Stimulated activated CD4-positive, alpha-beta T cell treated with anti-CD3 and anti-CD28 coated beads, Interleukin-12 subunit alpha, Interleukin-12 subunit beta, amount 100 ng/mL, for 4 hours (primary cell): ENCODE measurements around the gene KCNH1.

Source experiments
- DNase-seq: peaks from one replicate; pipeline ENCODE4 v3.0.0-alpha.2; 2020

Gene KCNH1

GRCh38 chr1:210748796-210749195 lies 385.2 kb downstream of the KCNH1 start:
- no peak for DNase-seq

- DNase-seq: no peak
Measured at GRCh38 chr1:210747890-210748289, 386.1 kb downstream of the KCNH1 start.

- DNase-seq: no peak
Measured at GRCh38 chr1:210747112-210747511, 386.8 kb downstream of the KCNH1 start.

GRCh38 chr1:210746024-210746731 lies 387.8 kb downstream of the KCNH1 start:
- no peak for DNase-seq

DNA sequence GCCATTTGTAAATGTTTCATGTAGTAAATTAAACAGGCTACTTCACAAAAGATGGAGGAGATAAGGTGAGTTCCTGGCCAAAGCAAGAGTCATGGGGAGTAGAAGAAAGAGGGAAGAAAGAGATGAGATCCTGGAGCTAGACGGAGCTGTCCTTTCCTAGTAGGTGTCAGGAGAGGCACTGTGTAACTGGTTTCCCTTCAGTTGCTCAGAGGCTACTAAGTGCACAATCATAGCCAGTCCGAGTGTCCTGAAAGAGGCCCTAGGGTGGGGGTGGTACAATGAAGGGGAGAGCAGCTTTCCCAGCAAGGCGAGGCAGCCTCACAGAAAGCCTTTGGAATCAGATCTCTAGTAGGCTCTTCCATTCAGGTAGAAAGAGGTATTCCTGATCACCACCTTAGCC lies 390.9 kb downstream of the KCNH1 start:
- DNase-seq: no peak

GRCh38 chr1:210741564-210741963 lies 392.4 kb downstream of the KCNH1 start:
- no peak for DNase-seq

DNA sequence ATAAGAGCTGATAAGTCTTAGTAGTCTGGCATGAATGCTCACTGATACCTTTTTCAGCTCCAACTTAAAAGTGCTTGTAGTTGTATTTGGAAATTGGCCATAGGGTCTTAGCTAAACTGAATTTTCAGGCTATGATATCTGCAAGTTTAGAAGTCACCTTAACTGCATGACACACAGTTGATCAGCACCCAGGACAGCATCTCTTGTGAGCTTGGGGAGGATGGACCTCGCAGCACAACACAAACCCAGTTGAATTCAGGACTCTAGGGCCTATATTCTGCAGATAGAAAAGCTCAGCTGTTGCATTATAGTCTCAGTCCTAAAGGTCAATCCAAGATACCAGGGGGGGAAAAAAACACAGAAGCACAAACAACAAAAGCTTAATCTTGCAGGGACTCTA lies 394.3 kb downstream of the KCNH1 start:
- DNase-seq: no peak

DNA sequence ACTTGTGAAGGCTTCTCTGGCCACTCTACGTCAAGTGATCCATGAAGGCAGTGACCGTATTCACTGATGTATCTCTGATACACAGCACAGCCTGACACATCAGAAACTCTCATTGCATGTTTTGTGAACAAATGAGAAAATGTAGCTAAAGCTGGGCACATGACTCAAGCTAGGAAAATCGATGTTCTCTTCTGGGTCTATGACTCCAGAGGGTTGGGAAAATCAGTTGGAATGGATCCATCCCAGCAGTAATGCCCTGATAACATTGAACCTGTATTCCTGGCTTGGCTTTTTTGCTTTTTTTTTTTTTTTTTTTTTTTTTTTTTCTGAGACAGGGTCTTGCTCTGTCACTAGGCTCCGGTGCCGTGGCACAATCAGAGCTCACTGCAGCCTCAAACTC lies 395.7 kb downstream of the KCNH1 start:
- DNase-seq: no peak

DNA sequence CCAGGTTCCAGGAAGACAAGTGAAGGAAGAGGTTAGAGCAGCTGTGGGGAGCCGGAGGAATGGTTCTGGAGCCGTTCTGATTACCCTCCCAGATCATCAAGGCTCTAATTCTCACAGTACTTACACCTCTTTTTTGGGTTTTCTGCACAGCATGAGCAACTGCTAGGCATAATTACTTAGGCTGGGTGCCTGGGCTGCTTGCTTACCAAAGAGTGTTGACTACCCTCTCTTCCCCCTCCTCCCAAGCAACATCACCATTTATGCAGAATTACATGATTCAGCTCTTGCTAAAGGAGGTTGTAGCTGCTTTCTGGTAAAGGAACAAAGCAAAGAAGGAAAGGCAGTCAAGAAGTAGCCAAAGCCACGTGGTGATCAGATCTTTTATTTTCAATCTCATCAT lies 397.2 kb downstream of the KCNH1 start:
- no peak for DNase-seq

DNA sequence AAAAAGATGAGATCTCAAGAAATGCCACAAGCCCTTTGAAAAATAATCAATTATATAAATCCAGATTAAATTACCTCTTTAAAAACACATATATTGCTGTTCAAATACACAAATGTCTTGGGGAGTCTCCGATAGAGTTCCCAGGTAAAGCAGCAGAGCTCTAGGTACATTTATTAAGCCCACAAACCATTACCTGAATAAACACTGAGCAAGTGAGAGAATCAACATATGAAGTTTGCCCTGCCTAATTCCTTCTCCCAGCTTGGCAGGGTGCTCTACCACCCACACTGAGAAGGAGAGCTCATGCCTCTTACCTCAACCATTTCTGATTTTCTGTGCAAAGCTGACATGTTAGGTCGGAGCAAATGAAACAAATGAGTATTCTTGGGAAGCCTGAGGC lies 402.4 kb downstream of the KCNH1 start:
- no peak for DNase-seq

GRCh38 chr1:210731193-210731592 lies 402.8 kb downstream of the KCNH1 start:
- no peak for DNase-seq

DNA sequence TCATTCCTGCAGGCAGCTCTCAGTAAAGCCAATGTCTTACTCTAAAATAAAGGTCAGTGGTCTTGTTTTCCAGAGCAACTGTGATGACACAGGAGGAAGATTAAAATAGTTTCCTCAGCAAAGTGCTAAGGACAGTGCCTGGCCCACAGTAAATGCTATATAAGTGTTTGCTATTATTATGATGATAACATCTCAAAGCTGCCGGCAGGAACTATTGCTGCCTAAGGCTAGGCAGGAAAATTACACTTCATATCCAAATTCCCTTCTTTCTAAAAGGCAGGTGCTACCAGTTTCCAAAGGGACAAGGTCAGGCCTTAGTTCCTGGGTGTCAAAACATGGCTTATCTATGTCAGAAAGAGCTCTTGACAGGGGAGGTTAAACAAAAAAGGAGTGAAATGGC lies 403.9 kb downstream of the KCNH1 start:
- DNase-seq: no peak

GRCh38 chr1:210728437-210729149 lies 405.4 kb downstream of the KCNH1 start:
- DNase-seq: no peak

DNA sequence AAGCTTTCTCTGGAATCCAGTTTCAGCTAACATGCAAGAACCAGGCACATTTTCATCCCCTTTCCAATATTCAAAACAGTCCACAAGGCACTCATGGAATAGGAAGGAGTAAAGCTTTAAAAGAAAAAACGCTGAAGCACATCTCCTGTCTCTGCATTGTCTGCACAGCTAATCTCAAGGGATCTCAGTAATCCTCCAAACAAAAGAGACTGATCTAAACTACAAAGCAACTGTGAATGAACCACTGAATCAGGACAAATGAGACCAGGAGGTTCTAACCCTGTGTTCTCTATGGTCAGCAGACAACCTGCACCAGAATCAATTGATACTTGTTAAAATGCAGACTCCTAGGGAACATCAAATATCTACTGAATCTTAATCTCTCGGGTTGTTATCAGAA lies 406.2 kb downstream of the KCNH1 start:
- DNase-seq: no peak

- no peak for DNase-seq
Measured at GRCh38 chr1:210726621-210727020, 407.3 kb downstream of the KCNH1 start.

DNA sequence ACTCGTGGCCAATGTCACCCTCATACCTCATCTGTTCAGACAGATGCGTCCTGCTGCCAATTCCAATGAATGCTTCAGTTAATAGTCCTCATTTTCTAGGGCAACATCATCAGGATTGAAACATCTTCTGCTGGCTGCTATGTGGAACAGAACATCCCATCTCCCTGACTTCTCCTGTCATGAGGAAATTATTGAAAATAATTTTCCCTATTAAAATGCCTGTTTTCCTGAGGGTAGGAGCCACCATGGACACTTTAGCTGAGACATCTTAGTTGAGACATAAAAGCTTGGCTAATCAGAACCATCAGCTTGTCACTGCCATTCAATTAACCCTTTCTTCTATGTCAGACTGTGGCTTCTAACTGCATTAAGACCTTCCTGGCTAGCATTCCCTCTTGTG lies 409.2 kb downstream of the KCNH1 start:
- DNase-seq: no peak

GRCh38 chr1:210723646-210724045 lies 410.3 kb downstream of the KCNH1 start:
- no peak for DNase-seq

GRCh38 chr1:210722410-210723081 lies 411.4 kb downstream of the KCNH1 start:
- no peak for DNase-seq

DNA sequence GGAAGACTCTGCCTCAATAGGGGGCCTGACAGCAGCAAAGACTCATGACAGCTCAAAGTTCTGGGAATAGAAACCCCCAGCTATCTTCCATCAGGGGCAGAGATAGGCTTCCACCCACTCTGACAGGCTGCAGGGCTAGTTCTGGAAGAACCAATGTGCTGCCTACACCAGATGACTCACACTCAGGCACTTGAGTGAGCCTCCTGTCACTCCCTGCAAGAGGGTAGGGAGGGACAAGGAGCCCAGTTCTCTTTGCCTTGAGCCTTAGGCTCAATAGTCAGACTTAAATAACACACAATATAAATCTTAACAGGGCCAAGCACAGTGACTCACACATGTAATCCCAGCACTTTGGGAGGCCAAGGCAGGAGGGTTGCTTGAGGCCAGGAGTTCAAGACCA lies 418.9 kb downstream of the KCNH1 start:
- no peak for DNase-seq

DNA sequence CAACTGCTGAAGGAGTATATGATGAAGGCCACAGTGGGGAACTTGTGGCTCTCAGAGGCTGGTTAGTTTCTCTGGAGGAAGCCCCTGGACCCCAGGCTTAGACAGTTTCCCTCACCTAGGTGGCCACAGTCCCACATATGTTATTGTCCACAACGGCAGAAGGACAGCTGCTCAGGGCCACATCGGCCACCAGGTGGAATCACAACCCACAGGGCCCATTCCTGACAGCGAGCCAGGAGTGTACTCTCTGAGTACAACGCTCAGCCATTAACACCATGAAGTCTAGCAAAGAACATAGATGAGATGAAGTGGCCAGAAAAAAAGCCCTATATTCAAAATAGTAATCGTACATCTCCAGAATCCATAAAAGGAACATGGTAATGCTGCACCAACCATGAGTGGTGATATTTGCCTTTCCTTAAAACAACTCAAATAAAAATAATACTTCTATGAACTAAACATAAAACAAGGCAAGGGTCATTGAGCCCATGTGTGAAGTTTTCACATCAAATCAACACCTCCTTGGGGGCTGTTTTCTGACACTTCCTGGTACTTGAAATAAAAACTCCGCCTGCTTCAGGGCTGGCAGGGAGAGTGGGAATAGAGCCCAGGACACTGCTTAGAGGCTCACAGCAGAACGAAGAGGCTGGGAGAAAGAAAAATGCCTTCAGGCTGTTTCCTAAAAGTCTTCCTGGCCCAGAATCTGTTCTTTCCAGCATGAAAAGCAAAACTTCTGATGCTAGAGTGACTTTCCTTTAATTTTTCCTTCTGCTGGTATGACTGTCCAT lies 421.9 kb downstream of the KCNH1 start:
- no peak for DNase-seq

DNA sequence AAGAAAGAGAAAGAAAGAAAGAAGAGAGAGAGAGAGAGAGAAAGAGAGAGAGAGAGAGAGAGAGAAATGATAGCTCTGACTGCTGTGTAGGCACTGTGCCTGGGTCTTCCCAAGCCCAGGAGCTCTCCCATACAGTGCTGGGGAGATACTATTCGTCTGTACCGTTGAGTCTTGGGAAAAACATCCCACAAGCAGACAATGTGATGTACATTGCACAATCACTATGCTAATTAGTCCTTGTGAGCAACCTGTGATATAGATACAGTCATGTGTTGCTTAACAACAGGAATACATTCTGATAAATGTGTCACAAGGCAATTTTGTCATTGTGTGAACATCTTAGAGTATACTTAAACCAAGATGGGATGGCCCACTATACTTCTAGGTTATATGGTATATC lies 424.2 kb downstream of the KCNH1 start:
- DNase-seq: no peak

DNA sequence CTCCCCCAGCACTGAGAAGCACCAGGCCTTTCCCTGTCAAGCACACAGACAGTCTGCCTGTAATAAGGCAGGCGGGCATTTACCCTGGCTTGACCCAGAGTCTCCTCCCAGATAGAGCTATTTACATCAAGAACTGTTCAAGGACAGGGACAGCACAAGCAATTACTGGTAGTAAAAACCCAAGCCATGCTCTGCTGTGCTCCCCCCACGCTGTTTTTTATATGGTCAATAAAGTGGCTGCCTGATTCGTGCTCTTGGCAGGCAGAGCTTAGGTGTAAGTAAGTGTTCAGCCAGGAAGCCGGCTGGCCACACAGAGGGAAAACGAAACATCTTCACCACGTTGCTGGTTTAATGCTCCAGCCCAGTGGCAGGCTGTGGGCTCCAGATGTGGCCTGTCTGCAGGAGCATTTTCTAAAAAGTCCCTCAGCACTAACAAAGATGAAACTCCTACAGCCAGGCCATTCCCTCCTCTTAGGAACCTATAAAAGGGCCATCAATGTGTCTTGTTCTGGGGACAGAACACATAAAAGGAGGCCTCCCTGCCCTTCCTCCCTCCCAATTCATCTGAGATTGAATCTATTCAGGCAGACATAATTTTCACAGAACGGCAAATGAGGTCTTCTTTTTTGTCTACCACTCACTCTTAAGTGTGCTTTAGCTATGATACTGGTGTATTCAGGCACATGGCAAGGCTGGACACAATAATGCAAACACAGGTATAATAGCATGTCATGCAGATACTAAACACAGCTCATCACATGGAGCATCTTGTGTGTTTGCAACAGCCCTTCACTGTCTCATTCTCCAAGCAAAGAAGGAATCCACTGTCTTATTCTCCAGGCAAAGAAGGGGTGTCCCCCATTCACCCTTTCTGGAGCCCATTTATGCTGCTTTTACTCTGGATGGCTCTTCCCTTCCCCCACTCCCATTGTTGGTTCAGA lies 426.4 kb downstream of the KCNH1 start:
- DNase-seq: no peak
